GM20000 (cell line): ENCODE results near the gene CNDP2.
"Not testable (repeated sequence)": the region's sequence is repeated elsewhere in the genome, so short reads cannot be mapped to it uniquely, and the experiment has no call there.

Experiments used
- DNase-seq: peaks from one replicate; pipeline ENCODE4 v3.0.0; 2012; ENCODE audit warnings: low spot score
- TF ChIP-seq, protein P1 (sequence below): IDR thresholded peaks from 2 replicates; pipeline ENCODE4 v1.5.1; 2012; ENCODE audit warnings: mild to moderate bottlenecking, control low read depth; ENCODE audit errors: extremely low read depth, missing control alignments

Gene CNDP2

DNA sequence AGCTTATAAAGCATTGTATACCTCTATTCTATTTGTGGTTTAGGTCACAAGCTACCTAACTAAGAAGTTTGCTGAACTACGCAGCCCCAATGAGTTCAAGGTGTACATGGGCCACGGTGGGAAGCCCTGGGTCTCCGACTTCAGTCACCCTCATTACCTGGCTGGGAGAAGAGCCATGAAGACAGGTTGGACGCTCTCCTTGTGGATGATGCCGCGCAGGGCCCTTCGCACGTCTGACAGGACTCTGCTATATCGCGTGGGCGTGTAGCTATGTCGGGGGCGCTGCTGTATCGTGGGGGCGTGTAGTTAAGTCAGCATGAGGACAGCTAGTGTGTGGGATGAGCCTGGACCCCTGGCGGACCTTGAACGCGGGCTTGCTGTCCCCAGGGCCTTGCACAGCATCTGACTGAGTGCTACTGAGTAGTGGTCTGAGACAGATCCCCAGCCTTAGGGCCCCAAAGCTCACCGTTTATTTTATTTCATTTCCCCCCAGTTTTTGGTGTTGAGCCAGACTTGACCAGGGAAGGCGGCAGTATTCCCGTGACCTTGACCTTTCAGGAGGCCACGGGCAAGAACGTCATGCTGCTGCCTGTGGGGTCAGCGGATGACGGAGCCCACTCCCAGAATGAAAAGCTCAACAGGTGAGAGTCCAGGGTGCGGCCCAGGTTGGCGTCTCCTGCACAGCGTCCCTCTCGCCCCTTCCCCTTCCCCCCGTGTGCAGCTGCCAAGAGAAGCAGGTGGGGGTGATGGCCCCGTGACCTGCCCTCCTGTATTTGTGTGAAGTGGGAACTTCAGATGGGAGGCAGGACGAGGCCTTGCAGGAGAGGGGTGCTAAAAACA is 22.5 kb downstream of the CNDP2 start:
- TF ChIP-seq, protein P1, sequence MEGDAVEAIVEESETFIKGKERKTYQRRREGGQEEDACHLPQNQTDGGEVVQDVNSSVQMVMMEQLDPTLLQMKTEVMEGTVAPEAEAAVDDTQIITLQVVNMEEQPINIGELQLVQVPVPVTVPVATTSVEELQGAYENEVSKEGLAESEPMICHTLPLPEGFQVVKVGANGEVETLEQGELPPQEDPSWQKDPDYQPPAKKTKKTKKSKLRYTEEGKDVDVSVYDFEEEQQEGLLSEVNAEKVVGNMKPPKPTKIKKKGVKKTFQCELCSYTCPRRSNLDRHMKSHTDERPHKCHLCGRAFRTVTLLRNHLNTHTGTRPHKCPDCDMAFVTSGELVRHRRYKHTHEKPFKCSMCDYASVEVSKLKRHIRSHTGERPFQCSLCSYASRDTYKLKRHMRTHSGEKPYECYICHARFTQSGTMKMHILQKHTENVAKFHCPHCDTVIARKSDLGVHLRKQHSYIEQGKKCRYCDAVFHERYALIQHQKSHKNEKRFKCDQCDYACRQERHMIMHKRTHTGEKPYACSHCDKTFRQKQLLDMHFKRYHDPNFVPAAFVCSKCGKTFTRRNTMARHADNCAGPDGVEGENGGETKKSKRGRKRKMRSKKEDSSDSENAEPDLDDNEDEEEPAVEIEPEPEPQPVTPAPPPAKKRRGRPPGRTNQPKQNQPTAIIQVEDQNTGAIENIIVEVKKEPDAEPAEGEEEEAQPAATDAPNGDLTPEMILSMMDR: no peak
- DNase-seq: no peak

DNA sequence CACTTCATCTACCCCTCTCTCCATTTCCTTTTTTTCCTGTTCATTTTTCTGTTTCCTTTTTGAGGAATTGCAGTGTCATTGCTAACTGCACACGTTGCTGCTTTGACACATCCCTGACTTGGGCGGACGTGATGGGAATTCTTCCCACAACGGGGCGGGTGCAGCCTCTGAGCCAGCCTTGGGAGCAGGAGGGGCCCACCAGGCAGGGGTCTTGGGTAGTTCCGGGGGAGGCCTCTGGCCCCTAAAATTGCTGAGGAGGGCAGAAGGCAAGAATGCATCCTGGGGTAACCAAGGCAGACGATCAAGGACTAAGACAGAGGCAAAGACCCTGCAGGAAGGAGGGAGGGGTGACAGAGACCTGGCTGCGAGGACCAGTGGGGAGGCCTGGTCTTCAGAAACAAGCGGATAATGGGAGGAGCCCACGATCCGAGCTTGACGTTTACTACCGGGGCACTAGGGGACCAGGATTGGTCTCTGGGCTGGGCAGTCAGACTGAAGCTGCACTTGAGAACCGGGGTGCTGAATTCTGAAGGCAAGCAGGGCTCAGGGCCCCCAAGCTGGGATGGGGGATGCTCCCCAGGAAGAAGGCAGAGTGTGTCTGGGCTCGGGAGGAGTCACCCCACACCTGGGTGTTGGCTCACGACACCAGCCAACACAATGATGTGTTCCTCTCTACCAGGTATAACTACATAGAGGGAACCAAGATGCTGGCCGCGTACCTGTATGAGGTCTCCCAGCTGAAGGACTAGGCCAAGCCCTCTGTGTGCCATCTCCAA is 23.3 kb downstream of the CNDP2 start:
- no peak for DNase-seq

DNA sequence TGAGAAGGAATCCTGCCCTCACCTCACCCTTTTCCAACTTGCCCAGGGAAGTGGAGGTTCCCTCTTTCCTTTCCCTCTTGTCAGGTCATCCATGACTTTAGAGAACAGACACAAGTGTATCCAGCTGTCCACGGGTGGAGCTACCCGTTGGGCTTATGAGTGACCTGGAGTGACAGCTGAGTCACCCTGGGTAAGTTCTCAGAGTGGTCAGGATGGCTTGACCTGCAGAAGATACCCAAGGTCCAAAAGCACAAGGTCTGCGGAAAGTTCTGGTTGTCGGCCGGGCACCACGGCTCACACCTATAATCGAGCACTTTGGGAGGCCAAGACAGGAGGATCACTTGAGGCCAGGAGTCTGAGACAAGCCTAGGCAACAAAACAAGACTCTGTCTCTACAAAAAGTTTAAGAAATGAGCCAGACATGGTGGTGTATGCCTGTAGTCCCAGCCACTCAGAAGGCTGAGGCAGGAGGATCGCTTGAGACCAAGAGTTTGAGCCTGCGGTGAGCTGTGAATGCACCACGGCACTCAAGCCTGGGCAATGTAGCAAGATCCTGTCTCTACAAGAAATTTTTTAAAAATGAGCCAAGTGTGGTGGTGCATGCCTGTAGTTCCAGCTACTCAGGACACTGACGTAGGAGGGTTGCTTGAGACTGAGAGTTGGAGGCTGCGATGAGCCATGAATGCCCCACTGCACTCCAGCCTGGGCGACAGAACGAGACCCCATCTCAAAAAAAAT is 24.1 kb downstream of the CNDP2 start:
- TF ChIP-seq, protein P1: no peak
- no peak for DNase-seq

More for the DNA sequence above, 23.3 kb downstream of the CNDP2 start:
- TF ChIP-seq, protein P1: no peak

DNA sequence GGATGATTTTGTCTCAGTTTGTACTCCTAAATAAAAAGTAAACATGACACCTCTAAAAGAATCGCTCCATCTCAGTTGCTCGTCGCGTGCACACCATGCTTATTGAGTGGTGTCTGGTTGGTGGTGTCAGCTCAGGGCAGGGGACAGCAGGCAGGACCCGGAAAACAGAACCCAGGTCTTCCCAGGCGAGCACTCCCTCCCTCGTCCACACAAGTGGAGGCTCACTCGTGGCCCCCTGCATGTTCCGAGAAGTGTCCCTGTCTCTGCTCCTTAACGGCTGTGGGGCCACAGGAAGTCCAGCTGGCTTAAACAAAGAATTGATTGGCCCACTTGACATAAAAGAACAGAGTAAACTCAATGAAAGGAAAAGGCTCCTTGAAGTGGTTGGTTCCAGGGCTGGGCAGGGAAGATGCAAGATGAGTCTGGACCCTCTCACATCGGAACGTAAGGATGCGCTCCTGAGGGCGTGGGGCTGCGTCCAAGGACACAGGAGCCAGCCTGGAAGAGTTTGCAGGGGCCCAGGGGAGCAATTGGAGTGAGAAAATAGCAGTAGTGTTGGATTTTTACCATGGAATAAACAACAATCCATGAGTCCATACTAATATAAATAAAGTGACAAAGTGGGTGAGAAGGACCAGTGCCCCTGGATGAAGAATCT is 25.0 kb downstream of the CNDP2 start:
- DNase-seq: no peak
- TF ChIP-seq, protein P1: no peak

DNA sequence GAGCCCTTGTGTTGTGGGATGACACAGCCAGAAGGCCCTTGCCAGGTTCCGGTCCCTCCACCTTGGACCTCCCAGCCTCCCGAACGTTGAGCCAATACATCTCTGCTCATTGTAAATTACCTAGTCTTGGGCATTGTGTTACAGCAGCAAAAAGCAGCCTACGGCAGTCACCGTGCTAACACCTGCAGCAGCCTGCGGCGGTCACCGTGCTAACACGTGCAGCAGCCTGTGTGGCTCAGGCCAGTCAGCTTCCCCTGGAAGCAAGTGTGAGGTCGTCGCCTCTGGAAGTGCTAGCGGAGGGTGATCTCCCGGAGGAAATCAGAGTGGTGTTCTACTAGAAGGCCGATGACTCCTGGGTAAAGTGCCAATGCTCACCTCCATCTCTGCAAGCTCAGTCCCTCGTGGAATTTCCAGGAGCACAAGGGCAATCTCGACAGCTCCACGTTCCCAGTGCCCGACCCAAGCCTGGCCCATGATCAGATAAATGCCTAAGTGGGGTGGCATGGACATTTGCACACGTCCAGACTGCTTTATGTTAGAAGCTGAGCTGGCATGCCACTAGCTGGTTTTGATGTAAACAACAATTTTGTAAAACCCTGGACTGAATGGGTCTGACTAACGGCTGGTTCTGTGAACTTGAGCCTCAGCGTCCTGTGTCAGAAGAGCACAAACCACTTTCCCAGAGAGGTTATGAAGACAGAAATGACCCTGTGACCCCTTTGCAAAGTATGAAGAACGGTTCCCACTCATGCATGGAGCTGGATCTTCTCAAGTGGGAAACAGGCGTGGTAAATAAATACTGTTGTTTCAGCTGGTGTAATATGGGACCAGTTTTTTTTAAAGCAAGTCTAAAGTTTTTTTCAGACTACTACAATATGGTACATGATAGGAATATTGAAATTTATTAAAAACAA is 26.7 kb downstream of the CNDP2 start:
- no peak for DNase-seq
- TF ChIP-seq, protein P1: no peak

DNA sequence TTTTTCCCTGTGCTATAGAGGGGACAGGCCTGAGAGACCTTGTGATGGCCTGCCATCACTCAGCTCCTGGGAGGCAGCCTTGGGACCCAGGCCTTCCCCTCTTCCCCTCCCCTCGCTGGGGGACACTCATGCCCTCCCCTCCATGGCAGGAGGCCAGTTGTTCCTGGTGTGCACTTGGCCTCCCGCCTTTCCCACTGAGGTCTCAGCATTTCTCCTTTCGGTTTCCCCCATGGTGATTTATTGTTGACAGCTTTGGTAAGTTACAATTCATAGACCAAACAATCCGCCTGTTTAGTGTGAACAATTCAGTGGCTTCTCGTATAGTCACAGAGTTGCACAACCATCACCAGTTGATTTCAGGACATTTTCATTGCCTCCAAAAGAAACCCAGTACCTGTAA is 27.9 kb downstream of the CNDP2 start:
- DNase-seq: no peak
- TF ChIP-seq, protein P1: no peak

DNA sequence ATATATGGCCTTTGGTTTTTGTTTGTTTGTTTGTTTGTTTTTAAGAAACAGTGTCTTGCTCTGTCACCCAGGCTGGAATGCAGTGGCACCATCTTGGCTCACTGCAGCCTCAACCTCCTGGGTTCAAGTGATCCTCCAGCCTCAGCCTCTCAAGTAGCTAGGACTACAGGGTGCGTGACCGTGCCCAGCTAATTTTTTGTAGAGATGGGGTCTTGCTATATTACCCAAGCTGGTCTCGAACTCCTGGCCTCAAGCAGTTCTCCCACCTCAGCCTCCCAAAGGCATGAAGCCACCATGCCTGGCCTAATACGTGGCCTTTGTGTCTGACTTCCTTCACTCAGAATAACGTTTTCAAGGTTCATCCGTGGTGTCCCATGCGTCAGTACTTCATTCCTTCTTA is 28.8 kb downstream of the CNDP2 start:
- not testable (repeated sequence) for DNase-seq
